Posterior cingulate gyrus (tissue), 11 donors: ENCODE data around the gene DNAH5.

Source experiments
- DNase-seq, 10 donors: peaks; one replicate each; pipeline versions ENCODE4 v3.0.0 to v3.0.0-alpha.2; 2020 to 2021; ENCODE audit warnings: mixed read lengths in 3 of 10
- intact Hi-C: fragments of 100-400 bp; cut with DNase I; formaldehyde crosslinking; loops from one replicate; pipeline ENCODE4 v1.15.1; 2023

Gene DNAH5

DNA sequence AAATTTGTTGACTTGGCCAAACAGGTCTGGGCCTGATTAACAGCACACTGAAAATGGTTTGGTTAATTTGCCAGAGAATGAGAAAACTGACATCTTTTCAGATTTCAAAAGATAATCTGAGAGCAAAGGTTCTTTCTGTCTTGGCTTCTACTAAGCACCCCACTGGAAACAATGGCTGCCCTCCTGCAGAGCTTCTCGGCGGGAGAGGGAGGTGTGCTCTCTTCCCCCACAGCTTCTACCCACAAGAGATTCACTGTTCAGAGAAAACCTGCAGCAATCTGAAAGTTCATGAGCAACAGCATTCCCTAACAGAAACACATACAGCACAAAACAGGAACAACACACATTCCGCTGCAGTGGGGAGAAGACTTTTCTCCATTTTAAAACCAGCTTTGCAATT is 3.0 kb downstream of the DNAH5 start:
- DNase-seq: no peak
- intact Hi-C loops: no loop called here

DNA sequence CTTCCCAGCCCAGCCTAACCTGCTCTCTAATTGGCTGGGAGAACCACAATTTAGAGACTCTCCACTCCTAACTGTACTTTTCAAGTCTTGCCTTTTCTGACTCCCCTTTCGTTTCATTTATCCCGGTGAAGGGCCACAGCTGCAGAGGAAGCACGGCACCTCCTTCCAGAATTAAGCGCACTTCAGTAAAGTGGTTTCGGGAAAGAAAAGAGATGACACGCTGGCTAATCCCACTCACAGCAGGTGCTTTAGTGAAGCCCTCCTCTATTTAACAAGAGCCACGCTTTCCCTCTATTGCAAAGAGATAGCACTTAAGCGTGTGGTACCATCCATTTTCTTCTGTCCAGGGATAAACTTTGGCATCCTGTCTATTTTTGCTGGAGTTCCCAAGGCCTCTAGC is 4.8 kb downstream of the DNAH5 start:
- intact Hi-C loops: no loop called here
- no peak for DNase-seq

DNA sequence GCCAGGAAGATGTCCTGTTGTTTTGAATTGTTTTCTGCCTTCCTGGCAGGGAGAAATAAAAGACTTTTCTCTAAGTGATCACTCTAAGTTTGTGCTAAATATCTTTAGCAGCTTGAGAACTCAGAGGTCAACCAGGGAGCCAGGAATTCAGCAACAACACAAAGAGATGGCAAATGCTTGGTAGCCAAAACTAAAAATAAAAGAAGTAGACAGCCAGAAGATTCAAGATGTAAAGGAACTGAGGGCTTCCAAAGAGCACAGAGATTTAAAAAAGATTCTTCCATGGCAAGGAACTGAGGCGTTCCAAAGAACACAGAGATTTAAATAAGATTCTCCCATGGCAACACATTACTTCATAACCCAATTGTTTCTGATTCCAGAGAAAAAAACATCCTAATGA is 9.6 kb downstream of the DNAH5 start:
- DNase-seq: no peak
- intact Hi-C loops: no loop called here

DNA sequence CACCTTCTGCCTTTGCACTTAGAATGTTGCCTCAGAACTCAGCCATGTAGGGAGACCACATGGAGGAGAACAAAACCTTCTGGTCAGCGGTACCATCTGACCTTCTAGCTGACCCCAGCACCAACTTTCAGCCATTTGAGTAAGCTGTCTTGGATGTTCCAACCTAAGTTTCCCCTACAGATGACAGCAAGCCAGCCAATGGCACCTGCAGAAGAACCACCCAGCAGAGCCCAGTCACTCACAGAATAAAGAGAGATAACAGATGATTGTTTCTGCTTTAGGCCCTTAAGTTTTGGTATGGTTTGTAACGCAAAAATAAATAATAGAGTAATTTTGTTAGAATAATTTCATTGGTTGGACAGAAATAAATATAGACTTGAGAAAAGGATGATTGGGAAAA is 10.4 kb downstream of the DNAH5 start:
- DNase-seq: no peak
- intact Hi-C loops: no loop called here

DNA sequence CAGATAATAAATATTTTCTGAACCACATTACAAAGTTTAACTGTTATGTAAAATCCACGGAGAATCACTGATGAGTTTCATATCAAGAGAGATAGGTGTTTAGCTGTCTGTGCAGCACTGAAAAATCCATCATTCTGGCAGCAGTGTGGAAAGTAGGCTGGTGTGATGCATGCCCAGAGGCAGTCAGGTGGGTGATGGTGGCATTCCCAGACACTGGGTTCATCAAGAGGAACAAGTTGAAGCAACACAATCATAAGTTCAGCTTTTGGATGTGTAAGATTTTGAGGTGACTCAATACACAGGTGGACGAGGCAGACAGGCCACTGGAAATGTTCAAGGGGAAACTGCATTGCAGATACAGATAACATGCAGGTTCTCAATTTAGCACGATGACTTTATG is 11.9 kb downstream of the DNAH5 start:
- intact Hi-C loops: no loop called here
- no peak for DNase-seq

DNA sequence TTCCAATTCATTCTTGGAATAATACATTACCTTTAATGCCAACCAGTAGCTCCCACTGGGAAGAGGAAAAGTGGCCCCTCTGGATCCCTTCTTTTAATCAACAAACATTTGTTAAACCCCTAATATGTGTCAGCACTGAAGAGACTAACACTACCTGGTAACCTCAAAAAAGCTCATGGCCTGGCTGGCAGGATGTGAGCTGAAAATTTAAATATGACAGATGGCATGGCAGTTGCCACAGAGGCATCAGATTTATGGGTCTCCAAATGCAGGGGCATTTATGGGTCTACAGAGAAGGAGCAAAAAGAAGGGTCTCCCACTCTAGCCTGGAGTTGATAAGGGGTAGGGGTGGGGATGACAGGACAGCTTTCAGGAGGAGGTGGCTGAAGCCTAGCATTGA is 12.5 kb downstream of the DNAH5 start:
- intact Hi-C loops: no loop called here
- DNase-seq: no peak

DNA sequence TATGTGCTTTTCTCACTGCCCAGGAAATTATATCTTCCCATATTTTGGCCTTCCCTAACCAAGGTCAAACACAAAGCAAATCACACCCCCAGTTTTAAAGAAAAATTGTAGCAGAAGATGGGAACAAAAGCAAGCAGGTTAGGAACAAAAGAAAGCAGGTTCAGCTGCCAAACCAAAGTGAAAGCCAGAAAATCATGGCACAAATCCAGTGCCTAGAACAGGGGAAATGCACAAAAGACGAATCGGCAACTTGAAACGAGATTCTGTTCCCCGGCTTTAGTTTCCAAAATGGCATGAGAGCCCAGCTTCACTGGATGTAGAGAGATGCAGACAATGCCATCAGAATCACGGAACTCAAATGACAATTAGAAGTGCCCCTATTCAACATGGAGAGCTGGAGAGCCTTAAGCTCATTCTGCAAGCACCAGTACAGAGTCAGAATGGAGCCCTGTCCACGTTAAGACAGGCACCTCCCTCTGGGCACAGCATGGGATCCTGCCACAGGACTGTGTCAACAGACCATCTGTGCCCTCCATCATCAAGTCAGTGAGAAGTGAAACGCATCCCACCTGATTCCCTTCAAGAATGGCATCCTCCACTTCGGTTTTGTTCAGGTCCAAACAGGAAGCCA is 13.8 kb downstream of the DNAH5 start:
- intact Hi-C loops: no loop called here
- DNase-seq: no peak

DNA sequence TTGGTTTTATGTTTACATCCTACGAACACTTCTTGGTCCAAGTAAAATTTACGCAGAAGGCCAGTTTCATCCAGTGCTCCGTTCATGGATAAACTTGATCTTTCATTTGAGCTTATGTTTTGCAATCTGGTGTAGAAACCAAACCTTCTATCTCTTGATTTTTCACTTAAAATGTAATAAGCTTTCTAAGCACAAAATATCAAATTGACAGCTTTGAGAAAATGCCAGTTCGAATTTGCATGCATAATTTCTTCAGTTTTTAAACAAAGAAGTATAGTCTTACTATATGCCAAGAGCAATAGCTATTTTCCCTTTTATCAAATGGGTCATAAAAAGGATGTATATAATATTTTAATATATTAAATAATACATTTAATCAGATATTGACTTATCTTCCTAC is 17.8 kb downstream of the DNAH5 start:
- no peak for DNase-seq
- intact Hi-C loops: no loop called here

DNA sequence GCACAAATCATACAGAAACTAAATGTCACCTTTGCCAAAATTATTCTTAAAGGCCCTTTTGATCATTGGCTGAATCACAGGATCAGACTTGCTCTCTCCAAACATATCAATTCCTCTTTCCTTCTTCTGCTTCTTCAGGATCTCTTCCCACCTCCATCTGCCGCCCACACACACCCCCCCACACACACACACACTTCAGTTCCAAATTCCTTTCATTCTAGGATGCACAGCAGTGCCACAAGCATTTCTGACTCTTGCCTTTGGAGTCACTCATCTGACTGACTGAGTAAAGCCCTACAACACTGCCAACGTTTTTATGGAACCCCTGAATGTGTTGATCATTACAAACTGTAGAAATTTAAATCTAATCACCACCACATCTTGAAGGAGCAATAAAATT is 22.9 kb downstream of the DNAH5 start:
- no peak for DNase-seq
- intact Hi-C loops: no loop called here

DNA sequence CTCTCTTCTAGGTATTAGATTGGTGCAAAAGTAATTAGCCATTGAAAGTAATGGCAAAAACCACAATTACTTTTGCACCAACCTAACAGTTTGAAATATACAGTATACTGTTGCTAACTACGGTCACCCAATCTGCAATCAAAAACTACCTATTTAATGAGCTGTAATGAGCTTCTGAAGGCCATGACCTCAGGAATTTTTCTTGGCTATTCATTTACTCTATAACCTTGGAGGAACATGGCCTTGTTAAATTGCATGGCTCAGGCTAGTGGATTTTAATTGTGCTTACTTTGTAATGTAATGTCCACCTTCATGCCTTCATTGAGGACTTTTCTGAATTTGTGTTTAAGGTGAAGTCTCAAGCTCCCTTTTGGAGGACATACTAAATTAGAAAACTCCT is 24.7 kb downstream of the DNAH5 start:
- no peak for DNase-seq
- intact Hi-C loops: no loop called here

DNA sequence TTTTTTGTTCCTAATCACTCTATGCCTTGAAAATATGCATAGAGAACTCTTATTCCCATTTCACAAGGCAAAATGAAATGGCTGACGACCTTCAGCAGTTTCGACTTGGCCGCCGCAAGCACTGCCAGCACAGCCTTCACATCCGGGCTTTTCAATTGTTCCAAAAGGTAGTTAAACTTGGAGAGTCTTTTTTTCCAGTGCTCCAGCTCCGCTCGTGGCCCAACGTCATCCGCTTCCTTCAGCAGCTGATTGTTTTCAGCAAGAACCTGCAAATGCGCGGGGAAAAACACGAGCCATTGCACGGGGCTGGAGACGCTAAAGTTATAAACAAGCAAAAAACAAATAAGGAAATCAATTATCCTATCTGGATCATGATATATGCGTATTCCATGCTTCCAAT is 25.4 kb downstream of the DNAH5 start:
- DNase-seq: no peak
- intact Hi-C loops: no loop called here

DNA sequence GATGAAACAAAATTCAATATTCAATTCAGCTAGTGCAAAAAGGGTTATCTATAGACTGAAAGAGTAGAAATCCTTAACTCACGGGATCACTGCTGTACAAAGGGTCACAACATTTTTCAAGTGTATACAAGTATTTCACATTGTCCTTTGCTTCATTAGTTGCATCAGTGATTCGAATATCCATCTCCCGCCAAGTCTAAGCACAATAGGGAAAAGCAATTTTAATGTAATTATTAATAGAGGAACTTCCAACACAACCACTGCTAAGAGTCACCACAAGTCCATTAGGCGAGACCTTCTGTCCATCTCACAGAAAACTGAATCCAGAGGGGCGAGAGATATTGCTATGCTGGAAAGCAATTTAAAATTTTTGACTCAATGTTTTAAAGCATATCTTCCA is 27.4 kb downstream of the DNAH5 start:
- intact Hi-C loops: no loop called here
- no peak for DNase-seq

DNA sequence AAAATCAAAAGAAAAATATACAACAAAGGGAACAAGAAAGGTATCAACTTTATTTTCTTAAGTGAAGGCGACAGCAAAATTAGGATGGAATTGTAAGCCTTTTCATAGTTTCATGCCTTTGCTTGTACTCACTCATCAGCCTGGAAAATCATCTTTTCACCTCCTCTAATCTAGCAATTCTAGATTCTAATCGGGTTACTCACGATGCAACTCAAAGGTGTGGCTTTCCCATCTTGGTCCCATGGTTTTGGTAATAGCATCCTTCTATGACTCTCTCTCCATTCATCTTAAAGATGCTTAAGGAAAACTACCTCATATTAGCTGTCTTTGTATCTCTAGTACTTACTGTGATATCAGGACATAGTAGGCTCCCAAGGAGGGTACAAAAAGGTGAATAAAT is 30.5 kb downstream of the DNAH5 start:
- intact Hi-C loops: no loop called here

DNA sequence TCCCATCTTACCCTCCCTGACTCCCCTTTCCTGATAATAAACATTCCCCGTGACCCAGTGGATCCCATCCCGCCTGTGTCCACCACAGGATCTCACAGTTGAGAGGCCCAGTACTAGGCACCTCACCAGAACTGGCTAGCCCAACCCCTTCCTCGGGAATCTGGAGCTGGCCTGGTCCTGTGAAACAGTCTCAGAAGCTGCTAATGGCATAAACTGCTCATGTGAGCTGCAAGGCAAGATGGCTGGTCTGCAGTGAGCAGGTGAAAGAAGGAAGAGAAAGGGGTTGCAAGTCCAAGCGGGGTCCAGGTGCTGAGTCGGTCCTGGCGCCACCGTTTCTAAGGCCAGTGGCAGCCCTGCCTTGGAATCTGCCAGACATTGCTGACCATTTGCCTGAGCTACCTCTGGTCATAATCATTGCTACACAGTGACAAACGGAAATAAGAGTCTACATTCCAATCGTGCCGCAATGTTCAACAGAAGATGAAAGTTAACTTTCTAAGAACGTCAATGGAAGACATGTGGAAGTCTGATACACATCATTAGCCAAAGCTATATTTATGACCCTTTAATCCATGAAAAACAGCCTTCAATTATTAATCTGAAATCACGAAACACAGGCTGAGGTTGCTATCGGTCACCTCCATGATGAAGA is 33.7 kb downstream of the DNAH5 start:
- DNase-seq: no peak
- intact Hi-C loops: no loop called here

More for the DNA sequence above, 30.5 kb downstream of the DNAH5 start:
- no peak for DNase-seq

DNA sequence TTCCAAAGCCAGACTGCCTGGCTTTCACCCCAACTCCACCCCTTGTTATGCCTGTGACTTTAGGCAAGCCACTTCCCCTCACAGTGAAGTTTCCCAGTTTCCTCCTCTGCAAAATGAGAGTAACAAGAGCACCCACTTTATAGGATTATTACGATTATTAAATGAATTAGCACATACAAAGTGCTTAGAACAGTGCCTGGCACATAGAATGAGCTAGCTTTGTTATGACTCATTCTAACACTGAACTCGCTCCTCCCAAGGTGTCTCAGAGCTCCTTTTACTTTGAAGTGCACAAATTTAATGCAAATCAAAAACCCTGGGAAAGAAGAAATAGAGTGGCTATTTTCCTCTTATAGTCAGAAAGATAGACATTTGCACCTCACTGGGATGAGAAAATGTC is 34.3 kb downstream of the DNAH5 start:
- intact Hi-C loops: no loop called here
- no peak for DNase-seq

DNA sequence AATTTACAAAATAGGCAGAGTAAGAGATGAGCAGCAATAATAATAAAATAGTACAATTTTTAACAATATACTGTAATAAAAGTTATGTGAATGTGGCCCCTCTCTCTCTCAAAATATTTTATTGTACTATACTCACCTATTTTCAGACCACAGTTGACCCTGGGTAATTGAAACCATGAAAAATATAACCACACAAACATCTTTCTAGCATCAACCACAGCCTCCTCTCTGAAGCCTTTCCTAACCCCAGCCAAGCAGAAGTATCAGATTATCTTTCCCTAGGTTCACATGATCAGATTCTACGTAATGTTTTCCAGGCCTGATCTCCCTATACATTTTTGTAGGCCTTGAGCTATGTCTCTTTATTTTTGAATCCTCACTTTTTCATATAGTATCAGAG is 35.2 kb downstream of the DNAH5 start:
- DNase-seq: no peak
- intact Hi-C loops: no loop called here

DNA sequence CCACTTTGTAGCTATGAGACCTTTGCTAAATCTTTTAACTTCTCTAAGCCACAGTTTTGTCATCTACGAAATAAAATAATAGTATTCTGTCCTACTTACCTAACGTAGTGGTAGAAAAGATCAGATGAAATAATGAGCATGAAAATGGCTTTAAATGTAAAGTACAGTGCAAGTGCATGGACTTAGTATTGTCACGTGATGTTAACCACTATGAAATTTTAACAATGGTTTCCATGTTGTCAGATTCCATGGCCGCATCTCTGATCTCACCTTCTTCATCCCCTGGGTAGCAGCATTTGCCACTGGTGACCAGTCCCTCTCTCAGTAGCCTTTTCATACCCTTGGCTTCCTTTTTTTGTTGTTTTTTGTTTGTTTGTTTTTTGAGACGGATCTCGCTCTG is 45.9 kb downstream of the DNAH5 start:
- DNase-seq: no peak
- intact Hi-C loops: no loop called here

DNA sequence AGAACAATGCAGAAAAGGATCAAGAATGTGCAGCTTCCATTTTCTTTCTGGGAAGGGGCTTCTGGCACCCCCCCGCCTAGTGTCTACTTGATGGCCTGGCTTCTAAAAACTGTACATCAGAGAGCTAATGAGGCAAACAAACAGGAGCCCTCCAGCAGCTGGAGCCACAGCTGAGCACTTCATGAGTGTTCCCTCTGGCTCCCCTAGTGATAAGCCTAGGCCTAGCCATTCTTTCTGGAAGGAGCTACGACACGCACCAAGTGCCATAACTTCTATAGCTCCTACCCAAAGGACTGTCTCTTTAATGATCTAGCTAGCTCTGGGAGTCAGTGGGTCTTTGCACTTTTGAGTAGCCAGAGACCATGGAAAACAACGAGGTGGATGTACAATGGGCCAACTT is 66.1 kb downstream of the DNAH5 start:
- DNase-seq: no peak
- intact Hi-C loops: no loop called here

DNA sequence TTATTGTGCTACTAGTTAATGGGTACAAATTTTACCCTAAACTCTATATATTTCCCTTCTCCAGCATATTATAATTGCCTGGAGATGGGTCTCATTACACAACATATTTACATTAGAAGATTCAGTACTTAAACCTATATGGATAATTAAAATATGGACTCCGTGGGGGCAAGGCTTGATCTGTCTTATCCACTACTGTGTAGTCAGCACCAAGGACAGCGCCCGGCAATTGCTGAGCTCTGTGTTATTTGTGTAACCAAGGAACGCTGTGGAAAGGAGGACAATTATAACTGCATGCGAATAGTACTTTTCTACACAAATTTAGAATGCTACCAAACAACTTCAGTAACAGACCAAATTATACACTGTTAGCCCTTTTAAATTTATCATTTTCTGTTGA is 77.7 kb downstream of the DNAH5 start:
- DNase-seq: no peak
- intact Hi-C loops: no loop called here

DNA sequence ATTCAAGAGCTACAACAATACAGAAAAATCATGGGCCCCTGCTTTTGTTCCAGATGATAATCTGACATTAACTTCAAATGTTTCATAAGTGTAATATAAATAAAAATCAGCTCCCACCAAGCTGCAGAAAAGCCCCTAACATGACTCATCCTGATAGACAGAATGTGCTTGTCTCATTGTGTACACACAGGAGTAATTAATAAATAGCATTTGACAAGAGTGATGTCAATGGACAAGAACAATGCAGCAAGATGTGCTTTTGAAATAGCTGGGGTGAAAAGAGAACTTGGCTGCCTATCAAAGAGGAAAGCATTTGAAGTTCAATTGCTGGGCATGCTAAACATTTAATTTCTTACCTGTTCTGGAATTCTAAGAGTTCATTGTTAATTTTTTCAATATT is 79.2 kb downstream of the DNAH5 start:
- no peak for DNase-seq
- intact Hi-C loops: no loop called here

DNA sequence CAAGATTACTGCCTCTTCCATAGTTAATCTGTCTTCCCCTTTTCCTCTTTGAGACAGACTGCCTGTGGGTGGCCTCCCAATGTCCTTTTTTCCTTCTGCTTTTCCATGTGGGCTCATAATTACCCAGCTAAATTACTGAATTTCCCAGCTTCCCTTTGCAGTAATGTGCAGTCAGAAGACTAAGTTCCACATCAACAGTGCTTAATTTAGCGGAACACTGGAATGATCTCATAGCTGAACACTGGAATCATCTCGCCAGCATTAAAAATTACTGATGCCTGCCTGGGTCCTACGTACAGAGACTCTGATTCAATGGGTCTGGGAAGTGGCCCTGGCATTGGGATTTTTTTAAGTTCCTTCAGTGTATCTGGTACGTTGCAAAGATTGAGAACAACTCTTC is 84.3 kb downstream of the DNAH5 start:
- intact Hi-C loops: no loop called here
- DNase-seq: no peak

DNA sequence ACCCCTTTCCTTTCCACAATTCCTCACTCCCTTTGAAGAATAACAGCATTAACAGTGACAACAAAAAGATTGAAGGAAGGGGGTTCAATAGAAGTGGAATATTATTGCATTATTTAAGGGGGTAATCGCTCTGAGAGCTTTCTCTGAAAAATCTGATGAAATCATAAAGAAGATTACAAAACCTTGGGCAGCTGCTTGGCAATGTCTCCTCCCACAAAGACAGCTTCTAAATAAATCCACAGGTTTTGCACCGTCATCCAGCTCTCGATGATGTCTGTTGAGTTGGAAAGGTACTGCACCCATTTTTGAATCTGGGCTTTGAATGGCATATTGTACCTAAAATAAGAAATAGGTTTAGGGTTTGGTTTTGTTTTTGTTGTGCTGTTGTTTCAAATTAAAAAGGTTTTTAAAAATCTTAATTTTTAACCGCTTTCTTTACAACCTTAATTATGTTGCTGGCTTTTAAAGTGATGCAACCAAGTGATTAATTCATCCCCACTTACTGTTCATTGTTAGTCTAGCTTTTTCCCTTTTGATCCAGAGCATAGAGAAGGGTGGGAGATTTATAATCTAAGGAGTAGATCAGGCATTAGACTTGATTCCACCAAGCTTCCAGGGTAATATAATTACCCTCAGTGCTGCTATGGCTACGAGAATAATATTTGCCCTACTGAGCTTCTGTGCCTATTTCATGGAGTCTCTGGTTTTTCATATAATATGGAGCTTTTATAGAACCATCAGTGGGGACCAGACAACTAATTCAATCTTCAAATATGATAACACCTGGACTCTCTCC is 85.0 kb downstream of the DNAH5 start:
- intact Hi-C loops: no loop called here
- no peak for DNase-seq
